Liver (tissue), 9 donors: ENCODE results near the gene CCDC102B. TPM values are rescaled to one million over a fixed set of nuclear protein-coding genes. Genes with fewer than 3 reads are reported as not detected.

Source experiments
- DNase-seq: peaks from one replicate; pipeline ENCODE4 v3.0.0-alpha.2; 2017; ENCODE audit warnings: low spot score
- H3K27ac ChIP-seq, 2 donors: one replicate each; pipeline ENCODE4 v1.7.0; 2013; ENCODE audit warnings: inconsistent platforms in 2 of 2, low read length in 2 of 2, control low read depth in 1 of 2, low read depth in 1 of 2, mild to moderate bottlenecking in 1 of 2
- H3K27me3 ChIP-seq, 4 donors: one replicate each; pipeline versions ENCODE4 v1.6.1 to v1.7.0; 2013; ENCODE audit warnings: low read length in 3 of 4, inconsistent platforms in 1 of 4, mild to moderate bottlenecking in 1 of 4, moderate library complexity in 1 of 4; ENCODE audit not compliant: control insufficient read depth in 4 of 4, insufficient read depth in 4 of 4
- H3K36me3 ChIP-seq, 4 donors: one replicate each; pipeline versions ENCODE4 v1.6.1 to v1.7.0; 2013; ENCODE audit warnings: low read length in 3 of 4, mild to moderate bottlenecking in 3 of 4, low read depth in 1 of 4, moderate library complexity in 1 of 4; ENCODE audit not compliant: control insufficient read depth in 4 of 4, insufficient read depth in 3 of 4
- H3K4me1 ChIP-seq, 4 donors: one replicate each; pipeline versions ENCODE4 v1.6.1 to v1.7.0; 2013; ENCODE audit warnings: low read length in 3 of 4, mild to moderate bottlenecking in 3 of 4, moderate library complexity in 1 of 4; ENCODE audit not compliant: control insufficient read depth in 4 of 4, insufficient read depth in 4 of 4
- H3K4me3 ChIP-seq, 3 donors: one replicate each; pipeline versions ENCODE4 v1.6.1 to v1.7.0; 2013; ENCODE audit warnings: low read length in 3 of 3, control low read depth in 1 of 3, low read depth in 1 of 3, mild to moderate bottlenecking in 1 of 3
- H3K9ac ChIP-seq, 2 donors: one replicate each; pipeline ENCODE4 v1.7.0; 2013; ENCODE audit warnings: low read length in 2 of 2, mild to moderate bottlenecking in 2 of 2, moderate library complexity in 2 of 2, control low read depth in 1 of 2, low read depth in 1 of 2
- H3K9me3 ChIP-seq, 4 donors: one replicate each; pipeline versions ENCODE4 v1.6.1 to v1.7.0; 2013; ENCODE audit warnings: low read length in 3 of 4; ENCODE audit not compliant: control insufficient read depth in 4 of 4
- ATF3 ChIP-seq: IDR thresholded peaks from 2 replicates; pipeline ENCODE4 v1.6.1; 2016; ENCODE audit warnings: antibody characterized with exemption
- CTCF ChIP-seq: fragments of 150-350 bp; IDR thresholded peaks from 2 replicates; pipeline ENCODE4 v1.5.1; 2017; ENCODE audit warnings: improper control_type of control experiment, low read depth, low read length; ENCODE audit not compliant: missing input control
- FOXA1 ChIP-seq: IDR thresholded peaks from 2 replicates; pipeline ENCODE4 v1.6.1; 2016; ENCODE audit warnings: antibody characterized with exemption
- FOXA2 ChIP-seq: IDR thresholded peaks from 2 replicates; pipeline ENCODE4 v1.6.1; 2016; ENCODE audit warnings: antibody characterized with exemption
- GABPA ChIP-seq, 2 donors: IDR thresholded peaks in 1 of 2; conservative IDR thresholded peaks in 1 of 2; 2 replicates each; pipeline ENCODE4 v1.6.1; 2016; ENCODE audit warnings: antibody characterized with exemption in 2 of 2, mild to moderate bottlenecking in 1 of 2, moderate library complexity in 1 of 2
- HNF4A ChIP-seq, 2 donors: conservative IDR thresholded peaks; 2 replicates each; pipeline ENCODE4 v1.6.1; 2016; ENCODE audit warnings: antibody characterized with exemption in 2 of 2, mild to moderate bottlenecking in 2 of 2
- HNF4G ChIP-seq: IDR thresholded peaks from 2 replicates; pipeline ENCODE4 v1.6.1; 2016; ENCODE audit warnings: antibody characterized with exemption
- JUND ChIP-seq, 2 donors: IDR thresholded peaks; 2 replicates each; pipeline ENCODE4 v1.6.1; 2016; ENCODE audit warnings: antibody characterized with exemption in 2 of 2
- MAX ChIP-seq: IDR thresholded peaks from 2 replicates; pipeline ENCODE4 v1.6.1; 2016; ENCODE audit warnings: antibody characterized with exemption
- RAD21 ChIP-seq, 2 donors: IDR thresholded peaks; 2 replicates each; pipeline ENCODE4 v1.6.1; 2016; ENCODE audit warnings: antibody characterized with exemption in 2 of 2, mild to moderate bottlenecking in 2 of 2
- REST ChIP-seq: IDR thresholded peaks from 2 replicates; pipeline ENCODE4 v1.6.1; 2016; ENCODE audit warnings: antibody characterized with exemption, mild to moderate bottlenecking
- RXRA ChIP-seq, 2 donors: IDR thresholded peaks; 2 replicates each; pipeline ENCODE4 v1.6.1; 2017 to 2018; ENCODE audit warnings: antibody characterized with exemption in 2 of 2, mild to moderate bottlenecking in 1 of 2
- SP1 ChIP-seq: IDR thresholded peaks from 2 replicates; pipeline ENCODE4 v1.6.1; 2018; ENCODE audit warnings: antibody characterized with exemption, mild to moderate bottlenecking
- YY1 ChIP-seq: IDR thresholded peaks from 2 replicates; pipeline ENCODE4 v1.6.1; 2016; ENCODE audit warnings: antibody characterized with exemption, mild to moderate bottlenecking
- WGBS: extraction: QIAGEN DNeasy Blood & Tissue Kit; methylation state at CpG from one replicate; pipeline ENCODE4 v1.1.7; 2013; 5-methylcytosine and 5-hydroxymethylcytosine counted together
- polyA plus RNA-seq, 2 donors: library from polyadenylated mRNA; stranded (reverse) in 1 of 2; unstranded in 1 of 2; fragments of 200-250 nt in 1 of 2; fragments of >200 nt in 1 of 2; fragmentation: Nextera tagmentation in 1 of 2; extraction: Ambion mirVana in 1 of 2; gene quantifications; one replicate each; pipeline versions ENCODE4 v1.2.1 to v1.2.3, GENCODE V29; 2013 to 2015
- total RNA-seq, 2 donors: library from RNA; depleted of rRNA; stranded (reverse); fragments of >200 nt; gene quantifications; one replicate each; pipeline ENCODE4 v1.2.3, GENCODE V29; 2014
- TF ChIP-seq, protein P1 (sequence below): IDR thresholded peaks from 2 replicates; pipeline ENCODE4 v1.6.1; 2016; ENCODE audit warnings: antibody characterized with exemption
- donor health status: healthy.
- donor health status: healthy.
- donor health status: healthy.
- donor health status: healthy.
- donor health status: healthy.

CCDC102B gene
- total and polyA plus RNA-seq, 4 donors, result 0.54 to 4.5 (median 1.4) TPM

DNA sequence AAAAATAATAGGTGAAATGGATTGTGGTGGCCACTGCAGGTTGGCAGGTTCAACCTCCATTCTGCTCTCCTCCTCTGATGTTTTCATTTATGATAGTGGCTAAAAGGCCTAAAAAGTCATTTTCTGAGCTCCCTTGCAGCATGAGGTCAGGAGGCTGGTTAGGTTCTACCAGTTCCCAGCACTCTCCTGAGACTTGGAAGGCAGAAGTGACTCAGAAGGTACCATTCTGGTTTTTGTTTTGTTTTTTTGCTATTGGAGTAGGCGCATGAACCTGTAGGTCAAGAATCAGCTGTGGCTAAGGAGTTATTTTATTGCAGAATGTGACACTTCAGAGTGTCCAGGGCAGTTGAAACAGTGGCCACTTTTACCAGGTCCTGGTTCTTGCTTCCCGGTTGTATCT lies 181.9 kb downstream of the CCDC102B start:
- Histone ChIP-seq H3K27ac (no peak overlapping the region), H3K4me1 (peaks cover 0 to 9% (median 7%) of the 10 kb centered on the region in 4 donors), H3K27me3 (no peaks in the 10 kb centered on the region), H3K4me3 (no peak overlapping the region), H3K9me3 (no peaks in the 10 kb centered on the region), H3K36me3 (no peaks in the 10 kb centered on the region), H3K9ac (no peak overlapping the region)
- DNase-seq, result no peak
- WGBS, result 94% methylated on average over 2 of the region's 2 CpGs
- TF ChIP-seq CTCF, result no peak
- no peak for TF ChIP-seq MAX
- TF ChIP-seq FOXA2, result no peak
- TF ChIP-seq HNF4G, result no peak
- no peak for TF ChIP-seq GABPA (IDR thresholded peaks at IDR 0.05 in 1 of 2, conservative IDR thresholded peaks at IDR 0.05 in 1 of 2)
- TF ChIP-seq ATF3, result no peak
- no peak for TF ChIP-seq REST
- no peak for TF ChIP-seq HNF4A (conservative IDR thresholded peaks at IDR 0.05)
- TF ChIP-seq YY1, result no peak
- no peak for TF ChIP-seq SP1
- TF ChIP-seq JUND (IDR thresholded peaks at IDR 0.05), result no peak
- TF ChIP-seq, protein P1, sequence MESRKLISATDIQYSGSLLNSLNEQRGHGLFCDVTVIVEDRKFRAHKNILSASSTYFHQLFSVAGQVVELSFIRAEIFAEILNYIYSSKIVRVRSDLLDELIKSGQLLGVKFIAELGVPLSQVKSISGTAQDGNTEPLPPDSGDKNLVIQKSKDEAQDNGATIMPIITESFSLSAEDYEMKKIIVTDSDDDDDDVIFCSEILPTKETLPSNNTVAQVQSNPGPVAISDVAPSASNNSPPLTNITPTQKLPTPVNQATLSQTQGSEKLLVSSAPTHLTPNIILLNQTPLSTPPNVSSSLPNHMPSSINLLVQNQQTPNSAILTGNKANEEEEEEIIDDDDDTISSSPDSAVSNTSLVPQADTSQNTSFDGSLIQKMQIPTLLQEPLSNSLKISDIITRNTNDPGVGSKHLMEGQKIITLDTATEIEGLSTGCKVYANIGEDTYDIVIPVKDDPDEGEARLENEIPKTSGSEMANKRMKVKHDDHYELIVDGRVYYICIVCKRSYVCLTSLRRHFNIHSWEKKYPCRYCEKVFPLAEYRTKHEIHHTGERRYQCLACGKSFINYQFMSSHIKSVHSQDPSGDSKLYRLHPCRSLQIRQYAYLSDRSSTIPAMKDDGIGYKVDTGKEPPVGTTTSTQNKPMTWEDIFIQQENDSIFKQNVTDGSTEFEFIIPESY, result no peak

- no peak for DNase-seq
- no peaks in the 10 kb centered on the region for H3K36me3 ChIP-seq
- TF ChIP-seq RXRA (IDR thresholded peaks at IDR 0.05) (no peak), RAD21 (IDR thresholded peaks at IDR 0.05) (no peak), HNF4G (no peak), FOXA1 (no peak), FOXA2 (no peak)
- TF ChIP-seq, protein P1, result no peak
- no peak overlapping the region for H3K27ac ChIP-seq
- no peaks in the 10 kb centered on the region for H3K27me3 ChIP-seq
- H3K9me3 ChIP-seq, result no peaks in the 10 kb centered on the region
- H3K4me1 ChIP-seq, result peaks cover 0 to 20% (median 14%) of the 10 kb centered on the region in 4 donors
- H3K9ac ChIP-seq, result no peak overlapping the region
- no peak overlapping the region for H3K4me3 ChIP-seq
Observed at GRCh38 chr18:68983126-68983525, 185.2 kb downstream of the CCDC102B start.
